Measurements from ENCODE around the gene EIF3I. TPM values are rescaled to one million over a fixed set of nuclear protein-coding genes. Genes with fewer than 3 reads are reported as not detected.

Gene EIF3I
- total RNA-seq, 4 donors from 2014 or later, result 98.8 to 211 (median 178) TPM

GRCh38 chr1:32224285-32224684 lies 2.1 kb downstream of the EIF3I start:
- Histone ChIP-seq H3K9me3 (no peaks in the 10 kb centered on the region), H3K4me3 (no peak overlapping the region), H3K27me3 (no peaks in the 10 kb centered on the region), H3K36me3 (peaks cover 55% of the 10 kb centered on the region), H3K4me1 (peaks cover 33% of the 10 kb centered on the region), H3K27ac (no peak overlapping the region)
- no peak for DNase-seq (ENCODE audit: low spot score in 2 of 2)
- TF ChIP-seq POLR2AphosphoS5 (IDR thresholded peaks at IDR 0.05) (no peak), EP300 (IDR thresholded peaks at IDR 0.05) (no peak), POLR2A (IDR thresholded peaks at IDR 0.05) (no peak)
- TF ChIP-seq, protein P1, sequence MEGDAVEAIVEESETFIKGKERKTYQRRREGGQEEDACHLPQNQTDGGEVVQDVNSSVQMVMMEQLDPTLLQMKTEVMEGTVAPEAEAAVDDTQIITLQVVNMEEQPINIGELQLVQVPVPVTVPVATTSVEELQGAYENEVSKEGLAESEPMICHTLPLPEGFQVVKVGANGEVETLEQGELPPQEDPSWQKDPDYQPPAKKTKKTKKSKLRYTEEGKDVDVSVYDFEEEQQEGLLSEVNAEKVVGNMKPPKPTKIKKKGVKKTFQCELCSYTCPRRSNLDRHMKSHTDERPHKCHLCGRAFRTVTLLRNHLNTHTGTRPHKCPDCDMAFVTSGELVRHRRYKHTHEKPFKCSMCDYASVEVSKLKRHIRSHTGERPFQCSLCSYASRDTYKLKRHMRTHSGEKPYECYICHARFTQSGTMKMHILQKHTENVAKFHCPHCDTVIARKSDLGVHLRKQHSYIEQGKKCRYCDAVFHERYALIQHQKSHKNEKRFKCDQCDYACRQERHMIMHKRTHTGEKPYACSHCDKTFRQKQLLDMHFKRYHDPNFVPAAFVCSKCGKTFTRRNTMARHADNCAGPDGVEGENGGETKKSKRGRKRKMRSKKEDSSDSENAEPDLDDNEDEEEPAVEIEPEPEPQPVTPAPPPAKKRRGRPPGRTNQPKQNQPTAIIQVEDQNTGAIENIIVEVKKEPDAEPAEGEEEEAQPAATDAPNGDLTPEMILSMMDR (IDR thresholded peaks at IDR 0.05), result no peak
- 83% methylated on average over 4 of the region's 4 CpGs for WGBS

DNA sequence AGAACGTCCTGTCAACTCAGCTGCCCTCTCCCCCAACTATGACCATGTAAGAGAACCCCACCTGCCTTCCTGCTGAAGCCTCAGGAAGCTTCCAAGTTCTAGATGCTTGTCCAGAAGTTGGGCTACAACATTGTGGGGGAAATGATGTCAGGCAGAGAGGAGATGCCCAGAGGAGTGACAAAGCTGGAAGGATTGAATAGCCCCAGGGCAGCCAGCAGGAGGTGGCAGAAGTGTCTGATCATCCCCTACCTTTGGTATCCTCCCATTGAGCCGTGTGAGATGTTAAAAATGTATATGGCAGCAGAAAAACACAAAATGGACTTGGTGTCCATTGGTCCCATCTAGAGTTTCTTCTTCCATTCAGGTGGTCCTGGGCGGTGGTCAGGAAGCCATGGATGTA lies 6.6 kb downstream of the EIF3I start:
- Histone ChIP-seq H3K27me3 (no peaks in the 10 kb centered on the region), H3K27ac (no peak overlapping the region), H3K4me3 (no peak overlapping the region), H3K9me3 (no peaks in the 10 kb centered on the region), H3K36me3 (peaks cover 82% of the 10 kb centered on the region), H3K4me1 (peaks cover 6% of the 10 kb centered on the region)
- TF ChIP-seq, protein P1 (IDR thresholded peaks at IDR 0.05), result no peak
- TF ChIP-seq POLR2A (IDR thresholded peaks at IDR 0.05), result no peak
- no peak for TF ChIP-seq EP300 (IDR thresholded peaks at IDR 0.05)
- no peak for TF ChIP-seq POLR2AphosphoS5 (IDR thresholded peaks at IDR 0.05)
- WGBS, result 71% methylated on average over 3 of the region's 3 CpGs
- no peak for DNase-seq (ENCODE audit: low spot score in 2 of 2)

GRCh38 chr1:32231843-32232432 lies 9.7 kb downstream of the EIF3I start:
- Histone ChIP-seq H3K4me1 (no peaks in the 10 kb centered on the region), H3K9me3 (no peaks in the 10 kb centered on the region), H3K27me3 (no peaks in the 10 kb centered on the region), H3K27ac (no peak overlapping the region), H3K4me3 (no peak overlapping the region), H3K36me3 (peaks cover 63% of the 10 kb centered on the region)
- TF ChIP-seq, protein P1 (IDR thresholded peaks at IDR 0.05), result no peak
- no peak for TF ChIP-seq EP300 (IDR thresholded peaks at IDR 0.05)
- TF ChIP-seq POLR2AphosphoS5 (IDR thresholded peaks at IDR 0.05), result no peak
- TF ChIP-seq POLR2A (IDR thresholded peaks at IDR 0.05), result no peak
- no peak for DNase-seq (ENCODE audit: low spot score in 2 of 2)
- WGBS, result 83% methylated on average over 5 of the region's 5 CpGs

DNA sequence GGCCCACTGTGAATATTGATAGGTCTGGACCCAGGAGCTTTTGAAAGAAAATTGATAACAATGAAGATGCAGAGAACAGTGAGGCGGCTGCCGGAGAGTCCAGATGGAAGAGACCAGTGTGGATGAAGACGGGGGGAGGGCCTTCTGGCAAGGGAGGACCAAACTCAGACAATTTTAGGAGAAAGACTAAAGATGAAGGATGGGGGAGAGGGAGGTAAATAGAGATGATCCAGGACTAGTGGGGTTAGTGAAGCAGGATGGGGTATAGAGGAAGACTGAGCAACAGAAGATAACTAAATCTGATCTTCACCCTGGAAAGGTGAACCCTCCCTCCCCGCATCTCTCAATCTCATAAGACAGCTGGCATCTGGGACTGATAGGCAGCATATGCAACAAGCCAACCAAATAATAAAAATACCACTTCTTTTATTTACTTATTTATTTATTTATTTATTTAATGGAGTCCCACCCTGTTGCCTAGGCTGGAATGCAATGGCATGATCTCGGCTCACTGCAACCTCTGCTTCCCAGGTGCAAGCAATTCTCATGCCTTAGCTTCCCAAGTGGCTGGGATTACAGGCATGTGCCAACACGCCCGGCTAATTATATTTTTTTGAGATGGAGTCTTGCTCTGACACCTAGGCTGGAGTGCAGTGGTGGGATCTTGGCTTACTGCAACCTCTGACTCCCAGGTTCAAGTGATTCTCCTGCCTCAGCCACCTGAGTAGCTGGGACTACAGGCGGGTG lies 10.5 kb downstream of the EIF3I start:
- H3K27me3 ChIP-seq, result no peaks in the 10 kb centered on the region
- peaks cover 57% of the 10 kb centered on the region for H3K36me3 ChIP-seq
- no peak overlapping the region for H3K4me3 ChIP-seq
- DNase-seq (ENCODE audit: low spot score in 2 of 2), result no peak
- H3K9me3 ChIP-seq, result no peaks in the 10 kb centered on the region
- no peak overlapping the region for H3K27ac ChIP-seq
- H3K4me1 ChIP-seq, result no peaks in the 10 kb centered on the region
- no peak for TF ChIP-seq EP300 (IDR thresholded peaks at IDR 0.05)
- WGBS, result 80% methylated on average over 8 of the region's 8 CpGs

DNA sequence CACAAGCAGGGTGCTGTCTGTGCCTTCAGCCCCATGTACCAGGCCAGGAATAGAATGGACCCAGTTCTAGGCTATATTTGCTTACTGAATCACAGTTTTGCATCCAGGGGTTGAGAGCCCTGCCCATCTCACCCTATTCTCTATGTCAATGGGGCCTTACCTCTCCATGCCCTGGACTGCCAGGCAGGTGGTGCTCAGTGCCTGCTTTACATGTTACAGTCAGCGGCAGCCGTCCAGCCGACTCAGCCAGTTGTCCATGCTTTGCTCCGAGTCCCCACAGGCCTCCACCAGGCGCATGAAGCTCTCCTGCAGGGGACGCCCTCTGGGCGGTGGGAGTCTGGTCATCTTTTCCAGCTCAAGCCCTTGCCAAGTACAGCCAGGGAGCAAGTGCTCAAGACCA lies 12.6 kb downstream of the EIF3I start:
- no peaks in the 10 kb centered on the region for H3K9me3 ChIP-seq
- no peak overlapping the region for H3K27ac ChIP-seq
- DNase-seq (ENCODE audit: low spot score in 2 of 2), result no peak
- no peaks in the 10 kb centered on the region for H3K27me3 ChIP-seq
- WGBS, result 82% methylated on average over 7 of the region's 7 CpGs
- H3K4me3 ChIP-seq, result no peak overlapping the region
- H3K4me1 ChIP-seq, result peaks cover 5% of the 10 kb centered on the region
- H3K36me3 ChIP-seq, result peaks cover 36% of the 10 kb centered on the region
- TF ChIP-seq POLR2A (IDR thresholded peaks at IDR 0.05), result no peak
- TF ChIP-seq POLR2AphosphoS5 (IDR thresholded peaks at IDR 0.05), result no peak
- TF ChIP-seq, protein P1 (IDR thresholded peaks at IDR 0.05), result no peak
- no peak for TF ChIP-seq EP300 (IDR thresholded peaks at IDR 0.05)
